Measurements from ENCODE around the gene GPBP1L1. TPM values are rescaled to one million over a fixed set of nuclear protein-coding genes. Genes with fewer than 3 reads are reported as not detected.
"Not testable (repeated sequence)": the region's sequence is repeated elsewhere in the genome, so short reads cannot be mapped to it uniquely, and the experiment has no call there.

GPBP1L1 gene
- total RNA-seq, result 100 to 1,000 TPM; 130 to 134 TPM

- peak within 1 kb of the TSS; percentile 100 for H3K4me3 Mint-ChIP-seq
- no peaks in the 10 kb centered on the region for H3K27me3 Mint-ChIP-seq
- H3K36me3 Mint-ChIP-seq (ENCODE audit: low read depth), result peaks cover 40% of the 10 kb centered on the region
- H3K9me3 Mint-ChIP-seq, result no peaks in the 10 kb centered on the region
- H3K4me1 Mint-ChIP-seq, result peaks cover 55% of the 10 kb centered on the region
- peak within 1 kb of the TSS; percentile 100 for H3K27ac Mint-ChIP-seq
- peak; percentile 98 for DNase-seq
- ChIA-PET CTCF (interaction anchor here (0.6 to 1.4 kb wide), 10 partner anchors 16 to 899 kb away, joined by 3 to 5 read pairs (median 3); no protein-coding TSS in a partner anchor), POLR2A (interaction anchor here (0.5 to 2.8 kb wide), 43 partner anchors 9 to 965 kb away, joined by 3 to 43 read pairs (median 4); partner anchors contain the start of genes AKR1A1, CCDC163, EIF2B3 and IPP)
These were observed at the start of gene GPBP1L1 for GRCh38 chr1:45686288-45687013. Gene GPBP1L1 (minus strand): TSS chr1:45686533. CDS start chr1:45659087, 27,446 bp downstream.

- CTCF ChIA-PET, result no interaction called here
- POLR2A ChIA-PET, result no interaction called here
- H3K36me3 Mint-ChIP-seq (ENCODE audit: low read depth), result no peaks in the 10 kb centered on the region
These were observed 44.5 kb upstream of the GPBP1L1 start for GRCh38 chr1:45730780-45731319.

GRCh38 chr1:45730075-45730779 is 43.9 kb upstream of the GPBP1L1 start:
- DNase-seq, result no peak
- H3K36me3 Mint-ChIP-seq (ENCODE audit: low read depth), result no peaks in the 10 kb centered on the region
- H3K4me1 Mint-ChIP-seq, result peaks cover 2% of the 10 kb centered on the region
- H3K9me3 Mint-ChIP-seq, result no peaks in the 10 kb centered on the region
- no peak overlapping the region for H3K27ac Mint-ChIP-seq
- POLR2A ChIA-PET, result interaction anchor here (0.6 kb wide), 1 partner anchor 66 kb away, joined by 4 read pairs; no protein-coding TSS in a partner anchor
- H3K4me3 Mint-ChIP-seq, result no peak overlapping the region
- CTCF ChIA-PET, result no interaction called here
- no peaks in the 10 kb centered on the region for H3K27me3 Mint-ChIP-seq

More at GRCh38 chr1:45730780-45731319, 44.5 kb upstream of the GPBP1L1 start:
- H3K4me1 Mint-ChIP-seq, result peaks cover 2% of the 10 kb centered on the region
- H3K27ac Mint-ChIP-seq, result no peak overlapping the region
- no peaks in the 10 kb centered on the region for H3K27me3 Mint-ChIP-seq
- H3K4me3 Mint-ChIP-seq, result no peak overlapping the region
- DNase-seq, result no peak
- no peaks in the 10 kb centered on the region for H3K9me3 Mint-ChIP-seq

GRCh38 chr1:45726007-45726406 is 39.7 kb upstream of the GPBP1L1 start:
- H3K36me3 Mint-ChIP-seq (ENCODE audit: low read depth); H3K9me3 Mint-ChIP-seq: not testable (repeated sequence)

GRCh38 chr1:45723248-45723930 is 37.1 kb upstream of the GPBP1L1 start:
- Mint-ChIP-seq H3K27ac (no peak overlapping the region), H3K27me3 (no peaks in the 10 kb centered on the region), H3K36me3 (ENCODE audit: low read depth) (no peaks in the 10 kb centered on the region), H3K4me3 (no peak overlapping the region), H3K4me1 (no peaks in the 10 kb centered on the region), H3K9me3 (no peaks in the 10 kb centered on the region)
- ChIA-PET POLR2A (no interaction called here), CTCF (no interaction called here)
- DNase-seq, result no peak

More at GRCh38 chr1:45726007-45726406, 39.7 kb upstream of the GPBP1L1 start:
- H3K4me3 Mint-ChIP-seq, DNase-seq, POLR2A ChIA-PET, H3K27me3 Mint-ChIP-seq, H3K4me1 Mint-ChIP-seq, H3K27ac Mint-ChIP-seq, CTCF ChIA-PET: not testable (repeated sequence)

GRCh38 chr1:45722809-45723208 is 36.5 kb upstream of the GPBP1L1 start:
- ChIA-PET POLR2A (no interaction called here), CTCF (no interaction called here)
- Mint-ChIP-seq H3K9me3 (no peaks in the 10 kb centered on the region), H3K4me1 (no peaks in the 10 kb centered on the region), H3K27me3 (no peaks in the 10 kb centered on the region), H3K36me3 (ENCODE audit: low read depth) (no peaks in the 10 kb centered on the region), H3K27ac (no peak overlapping the region), H3K4me3 (no peak overlapping the region)
- no peak for DNase-seq

GRCh38 chr1:45721207-45721606 is 34.9 kb upstream of the GPBP1L1 start:
- Mint-ChIP-seq H3K4me3 (no peak overlapping the region), H3K9me3 (no peaks in the 10 kb centered on the region), H3K36me3 (ENCODE audit: low read depth) (peaks cover 4% of the 10 kb centered on the region), H3K27me3 (no peaks in the 10 kb centered on the region), H3K4me1 (no peaks in the 10 kb centered on the region), H3K27ac (no peak overlapping the region)
- DNase-seq, result no peak
- POLR2A ChIA-PET, result no interaction called here
- CTCF ChIA-PET, result no interaction called here

GRCh38 chr1:45718289-45718688 is 32.0 kb upstream of the GPBP1L1 start:
- CTCF ChIA-PET, result interaction anchor here (0.6 to 1.3 kb wide), 2 partner anchors 93 to 505 kb away, joined by 3 to 4 read pairs; no protein-coding TSS in a partner anchor
- no peak overlapping the region for H3K4me3 Mint-ChIP-seq
- no peak overlapping the region for H3K27ac Mint-ChIP-seq
- no peaks in the 10 kb centered on the region for H3K27me3 Mint-ChIP-seq
- POLR2A ChIA-PET, result no interaction called here
- DNase-seq, result no peak
- peaks cover 11% of the 10 kb centered on the region for H3K36me3 Mint-ChIP-seq (ENCODE audit: low read depth)
- no peaks in the 10 kb centered on the region for H3K4me1 Mint-ChIP-seq
- H3K9me3 Mint-ChIP-seq, result no peaks in the 10 kb centered on the region

GRCh38 chr1:45717386-45717785 is 31.1 kb upstream of the GPBP1L1 start:
- POLR2A ChIA-PET, result interaction anchor here (0.6 kb wide), 1 partner anchor 25 kb away, joined by 3 read pairs; no protein-coding TSS in a partner anchor
- H3K4me1 Mint-ChIP-seq, H3K4me3 Mint-ChIP-seq, CTCF ChIA-PET, H3K27me3 Mint-ChIP-seq, H3K27ac Mint-ChIP-seq, DNase-seq, H3K9me3 Mint-ChIP-seq: not testable (repeated sequence)
- peaks cover 11% of the 10 kb centered on the region for H3K36me3 Mint-ChIP-seq (ENCODE audit: low read depth)

GRCh38 chr1:45716700-45717099 is 30.4 kb upstream of the GPBP1L1 start:
- Mint-ChIP-seq H3K36me3 (ENCODE audit: low read depth) (peaks cover 15% of the 10 kb centered on the region), H3K9me3 (no peaks in the 10 kb centered on the region), H3K27ac (no peak overlapping the region), H3K4me1 (no peaks in the 10 kb centered on the region), H3K4me3 (no peak overlapping the region), H3K27me3 (no peaks in the 10 kb centered on the region)
- CTCF ChIA-PET, result no interaction called here
- no peak for DNase-seq
- POLR2A ChIA-PET, result interaction anchor here (0.6 kb wide), 1 partner anchor 25 kb away, joined by 3 read pairs; no protein-coding TSS in a partner anchor

- Mint-ChIP-seq H3K4me3 (no peak overlapping the region), H3K9me3 (no peaks in the 10 kb centered on the region), H3K27ac (no peak overlapping the region), H3K36me3 (ENCODE audit: low read depth) (peaks cover 19% of the 10 kb centered on the region), H3K4me1 (no peaks in the 10 kb centered on the region), H3K27me3 (no peaks in the 10 kb centered on the region)
- ChIA-PET POLR2A (no interaction called here), CTCF (no interaction called here)
- DNase-seq, result no peak
These were observed 27.4 kb upstream of the GPBP1L1 start for GRCh38 chr1:45713711-45714110.

- H3K4me3 Mint-ChIP-seq, result no peak overlapping the region
- no peaks in the 10 kb centered on the region for H3K27me3 Mint-ChIP-seq
- DNase-seq, result no peak
- peaks cover 14% of the 10 kb centered on the region for H3K36me3 Mint-ChIP-seq (ENCODE audit: low read depth)
- H3K4me1 Mint-ChIP-seq, result no peaks in the 10 kb centered on the region
- no peak overlapping the region for H3K27ac Mint-ChIP-seq
- H3K9me3 Mint-ChIP-seq, result peaks cover 5% of the 10 kb centered on the region
- ChIA-PET POLR2A (no interaction called here), CTCF (interaction anchor here (0.8 to 1.3 kb wide), 3 partner anchors 10 to 153 kb away, joined by 3 to 5 read pairs (median 3); no protein-coding TSS in a partner anchor)
These were observed 18.3 kb upstream of the GPBP1L1 start for GRCh38 chr1:45704637-45705036.

GRCh38 chr1:45694823-45695222 is 8.5 kb upstream of the GPBP1L1 start:
- H3K4me1 Mint-ChIP-seq, result peaks cover 15% of the 10 kb centered on the region
- CTCF ChIA-PET, result interaction anchor here (1.5 kb wide), 1 partner anchor 10 kb away, joined by 5 read pairs; no protein-coding TSS in a partner anchor
- peaks cover 42% of the 10 kb centered on the region for H3K36me3 Mint-ChIP-seq (ENCODE audit: low read depth)
- no peak for DNase-seq
- H3K4me3 Mint-ChIP-seq, result no peak overlapping the region
- POLR2A ChIA-PET, result interaction anchor here (0.9 to 1.0 kb wide), 2 partner anchors 9 to 195 kb away, joined by 3 to 6 read pairs; partner anchors contain the start of genes GPBP1L1 and MMACHC
- H3K27me3 Mint-ChIP-seq, result no peaks in the 10 kb centered on the region
- H3K9me3 Mint-ChIP-seq, result no peaks in the 10 kb centered on the region
- no peak overlapping the region for H3K27ac Mint-ChIP-seq

Measured in activated CD4-positive, alpha-beta memory T cell treated with anti-CD3 and anti-CD28 coated beads, Interleukin-2, amount 10 ng/mL, durations not matched to agents 7 days and 5 days (primary cell).